Kidney capillary endothelial cell (primary cell): ENCODE results near the gene PAK5.

ENCODE experiments used
- DNase-seq: peaks from one replicate; pipeline ENCODE4 v3.0.0-alpha.2; 2018; ENCODE audit warnings: low spot score

Gene PAK5

GRCh38 chr20:9517297-9518162 lies 321.3 kb downstream of the PAK5 start:
- DNase-seq = no peak

GRCh38 chr20:9516234-9516871 lies 322.5 kb downstream of the PAK5 start:
- DNase-seq = no peak

- no peak for DNase-seq
Observed at GRCh38 chr20:9515741-9516233, 323.1 kb downstream of the PAK5 start.

GRCh38 chr20:9515214-9515585 lies 323.7 kb downstream of the PAK5 start:
- DNase-seq = no peak

- no peak for DNase-seq
Observed at GRCh38 chr20:9514461-9515213, 324.2 kb downstream of the PAK5 start, which contains the start of gene LAMP5. Gene LAMP5 (plus strand): TSS chr20:9514590. CDS start chr20:9514853, 263 bp downstream.

- no peak for DNase-seq
Observed at GRCh38 chr20:9514072-9514460, 324.8 kb downstream of the PAK5 start.

GRCh38 chr20:9510911-9511310 lies 328.0 kb downstream of the PAK5 start:
- DNase-seq = no peak

- no peak for DNase-seq
Observed at GRCh38 chr20:9509246-9509645, 329.6 kb downstream of the PAK5 start.

GRCh38 chr20:9508696-9509178 lies 330.1 kb downstream of the PAK5 start:
- DNase-seq = no peak

GRCh38 chr20:9508240-9508661 lies 330.6 kb downstream of the PAK5 start:
- DNase-seq = no peak

- no peak for DNase-seq
Observed at GRCh38 chr20:9507544-9508239, 331.2 kb downstream of the PAK5 start.

- no peak for DNase-seq
Observed at GRCh38 chr20:9506964-9507369, 331.9 kb downstream of the PAK5 start.

- no peak for DNase-seq
Observed at GRCh38 chr20:9506280-9506821, 332.5 kb downstream of the PAK5 start.

GRCh38 chr20:9503526-9504245 lies 335.2 kb downstream of the PAK5 start:
- DNase-seq = no peak

- no peak for DNase-seq
Observed at GRCh38 chr20:9501473-9501872, 337.4 kb downstream of the PAK5 start.

- no peak for DNase-seq
Observed at GRCh38 chr20:9500121-9500520, 338.8 kb downstream of the PAK5 start.

GRCh38 chr20:9499126-9499899 lies 339.6 kb downstream of the PAK5 start:
- no peak for DNase-seq

- DNase-seq = no peak
Observed at GRCh38 chr20:9498322-9498721, 340.6 kb downstream of the PAK5 start.

- no peak for DNase-seq
Observed at GRCh38 chr20:9496155-9496554, 342.7 kb downstream of the PAK5 start.

GRCh38 chr20:9495701-9496100 lies 343.2 kb downstream of the PAK5 start:
- no peak for DNase-seq
